Thoracic aorta (tissue), 2 donors: Measurements from ENCODE around the gene OR6Q1. TPM values are rescaled to one million over a fixed set of nuclear protein-coding genes. Genes with fewer than 3 reads are reported as not detected.

ENCODE experiments used
- ATAC-seq: fragments of 150-250 bp; one replicate; pipeline ENCODE4 v1.8.0; 2017; ENCODE audit warnings: low read depth; ENCODE audit not compliant: insufficient number of reproducible peaks, low FRiP score
- DNase-seq: peaks from one replicate; pipeline ENCODE4 v3.0.0-alpha.2; 2020; ENCODE audit warnings: low spot score
- H3K27ac ChIP-seq, 2 donors: fragments of 200-600 bp; sonication (generic); 1 replicate in 1 of 2; 2 replicates in 1 of 2; pipeline ENCODE4 v1.5.1; 2016; ENCODE audit warnings: mild to moderate bottlenecking in 2 of 2, moderate library complexity in 2 of 2
- H3K27me3 ChIP-seq: fragments of 200-600 bp; sonication (generic); replicated peaks from 2 replicates; pipeline ENCODE4 v1.6.0; 2016; ENCODE audit warnings: mild to moderate bottlenecking; ENCODE audit not compliant: insufficient read depth
- H3K36me3 ChIP-seq: fragments of 200-600 bp; sonication (generic); one replicate; pipeline ENCODE4 v1.5.1; 2016
- H3K4me1 ChIP-seq, 2 donors: fragments of 200-600 bp; sonication (generic); 1 replicate in 1 of 2; 2 replicates in 1 of 2; pipeline versions ENCODE4 v1.5.1 to v1.6.0; 2016; ENCODE audit warnings: low read depth in 2 of 2, mild to moderate bottlenecking in 1 of 2; ENCODE audit not compliant: control insufficient read depth in 1 of 2
- H3K4me3 ChIP-seq: fragments of 200-600 bp; sonication (generic); 2 replicates; pipeline ENCODE4 v1.5.1; 2016; ENCODE audit warnings: mild to moderate bottlenecking
- H3K9me3 ChIP-seq: fragments of 200-600 bp; sonication (generic); 2 replicates; pipeline ENCODE4 v1.5.1; 2016
- total RNA-seq, 2 donors: library from RNA; depleted of rRNA; stranded (reverse); fragments of >200 nt; gene quantifications; one replicate each; pipeline versions ENCODE4 v1.1.0 to v1.2.3, GENCODE V29; 2016
- TF ChIP-seq, protein P1 (sequence below): fragments of 200-600 bp; sonication (generic); IDR thresholded peaks from one replicate; pipeline ENCODE4 v1.5.1; 2019; ENCODE audit warnings: antibody characterized with exemption

Gene OR6Q1
- total RNA-seq, 2 donors from 2014 or later: not detected

DNA sequence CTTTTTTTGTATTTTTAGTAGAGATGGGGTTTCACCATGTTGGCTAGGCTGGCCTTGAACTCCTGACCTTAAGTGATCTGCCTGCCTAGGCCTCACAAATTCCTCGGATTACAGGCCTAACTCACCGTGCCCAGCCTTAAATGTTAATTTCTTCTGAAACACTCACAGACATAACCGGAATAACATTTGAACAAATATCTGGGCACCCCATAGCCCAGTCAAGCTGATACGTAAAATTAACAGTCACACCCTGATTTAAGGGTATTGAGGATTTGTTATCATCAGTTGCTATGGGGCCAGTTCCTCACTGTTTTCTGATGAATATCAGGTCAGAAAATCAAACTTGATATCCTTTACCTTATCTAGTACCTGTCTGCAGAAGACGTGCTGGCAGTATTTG, 30.1 kb upstream of the OR6Q1 start:
- no peaks in the 10 kb centered on the region for H3K36me3 ChIP-seq
- no peak for ATAC-seq
- TF ChIP-seq, protein P1, sequence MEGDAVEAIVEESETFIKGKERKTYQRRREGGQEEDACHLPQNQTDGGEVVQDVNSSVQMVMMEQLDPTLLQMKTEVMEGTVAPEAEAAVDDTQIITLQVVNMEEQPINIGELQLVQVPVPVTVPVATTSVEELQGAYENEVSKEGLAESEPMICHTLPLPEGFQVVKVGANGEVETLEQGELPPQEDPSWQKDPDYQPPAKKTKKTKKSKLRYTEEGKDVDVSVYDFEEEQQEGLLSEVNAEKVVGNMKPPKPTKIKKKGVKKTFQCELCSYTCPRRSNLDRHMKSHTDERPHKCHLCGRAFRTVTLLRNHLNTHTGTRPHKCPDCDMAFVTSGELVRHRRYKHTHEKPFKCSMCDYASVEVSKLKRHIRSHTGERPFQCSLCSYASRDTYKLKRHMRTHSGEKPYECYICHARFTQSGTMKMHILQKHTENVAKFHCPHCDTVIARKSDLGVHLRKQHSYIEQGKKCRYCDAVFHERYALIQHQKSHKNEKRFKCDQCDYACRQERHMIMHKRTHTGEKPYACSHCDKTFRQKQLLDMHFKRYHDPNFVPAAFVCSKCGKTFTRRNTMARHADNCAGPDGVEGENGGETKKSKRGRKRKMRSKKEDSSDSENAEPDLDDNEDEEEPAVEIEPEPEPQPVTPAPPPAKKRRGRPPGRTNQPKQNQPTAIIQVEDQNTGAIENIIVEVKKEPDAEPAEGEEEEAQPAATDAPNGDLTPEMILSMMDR: no peak
- no peak for DNase-seq
- no peak overlapping the region for H3K4me3 ChIP-seq
- no peaks in the 10 kb centered on the region for H3K9me3 ChIP-seq
- no peaks in the 10 kb centered on the region for H3K4me1 ChIP-seq
- H3K27ac ChIP-seq: no peak overlapping the region
- H3K27me3 ChIP-seq: no peaks in the 10 kb centered on the region

DNA sequence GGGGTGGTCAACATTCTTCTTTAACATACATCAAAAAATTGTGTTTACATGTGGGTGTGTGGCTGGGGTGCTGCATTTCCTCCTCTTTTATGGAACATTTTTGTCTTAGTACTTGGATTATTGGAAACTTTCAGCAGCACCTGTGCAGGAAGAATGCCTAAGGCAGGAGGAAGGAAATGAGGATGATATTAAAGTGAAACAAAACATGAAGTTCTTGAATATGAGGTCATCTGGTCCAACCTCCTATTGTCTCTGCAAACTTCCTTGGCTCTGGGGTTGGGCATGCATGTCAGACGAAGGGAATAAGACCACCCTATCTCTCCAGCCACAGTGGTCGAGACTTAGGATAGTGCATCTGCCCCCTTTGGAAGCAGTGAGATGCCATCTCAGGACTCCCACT, 27.7 kb upstream of the OR6Q1 start:
- H3K27me3 ChIP-seq: no peaks in the 10 kb centered on the region
- H3K36me3 ChIP-seq: no peaks in the 10 kb centered on the region
- ATAC-seq: no peak
- H3K9me3 ChIP-seq: no peaks in the 10 kb centered on the region
- TF ChIP-seq, protein P1: no peak
- DNase-seq: no peak
- no peaks in the 10 kb centered on the region for H3K4me1 ChIP-seq
- H3K27ac ChIP-seq: no peak overlapping the region
- no peak overlapping the region for H3K4me3 ChIP-seq

DNA sequence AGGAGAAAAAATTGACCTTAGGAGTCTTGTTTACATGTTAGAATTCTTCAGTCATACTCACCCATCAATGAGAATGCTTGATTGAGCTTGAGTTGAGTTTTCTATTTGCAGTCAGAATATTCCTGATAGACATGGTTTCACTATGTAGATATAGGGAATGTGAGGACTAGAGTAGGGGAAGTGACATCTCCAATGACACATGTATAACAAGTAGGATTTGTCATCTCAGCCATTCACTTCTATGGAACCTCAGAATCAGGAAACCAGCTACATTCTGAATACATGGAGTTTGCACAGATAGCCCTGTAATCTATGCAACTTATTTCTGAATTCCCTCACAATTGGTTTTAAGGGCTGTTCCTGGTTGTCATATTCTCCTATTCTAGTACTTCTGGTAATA, 27.2 kb upstream of the OR6Q1 start:
- ATAC-seq: no peak
- no peak for DNase-seq
- Histone ChIP-seq H3K9me3 (no peaks in the 10 kb centered on the region), H3K27ac (no peak overlapping the region), H3K27me3 (no peaks in the 10 kb centered on the region), H3K4me3 (no peak overlapping the region), H3K4me1 (no peaks in the 10 kb centered on the region), H3K36me3 (no peaks in the 10 kb centered on the region)
- TF ChIP-seq, protein P1: no peak

DNA sequence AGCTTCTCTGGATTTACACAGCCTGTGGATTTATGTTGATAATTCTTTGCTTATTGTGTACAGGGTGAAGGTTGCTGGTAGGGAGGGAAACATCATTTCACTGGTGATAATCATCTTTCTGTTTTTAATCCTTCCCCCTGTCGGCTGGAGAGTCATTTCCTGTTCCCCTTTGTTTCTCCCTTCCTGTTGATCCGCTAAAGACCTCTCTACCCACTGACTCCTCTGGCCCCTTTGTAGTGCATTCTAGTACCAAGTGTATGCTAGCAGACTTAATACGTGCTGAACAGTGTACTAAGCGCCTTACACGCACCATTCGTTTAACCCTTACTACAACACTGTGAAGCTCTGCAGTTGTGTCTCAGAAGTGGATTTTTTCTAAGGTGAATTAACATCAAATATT, 26.1 kb upstream of the OR6Q1 start:
- Histone ChIP-seq H3K27ac (no peak overlapping the region), H3K4me1 (no peaks in the 10 kb centered on the region), H3K9me3 (no peaks in the 10 kb centered on the region), H3K27me3 (no peaks in the 10 kb centered on the region), H3K36me3 (no peaks in the 10 kb centered on the region), H3K4me3 (no peak overlapping the region)
- TF ChIP-seq, protein P1: no peak
- DNase-seq: no peak
- ATAC-seq: no peak

DNA sequence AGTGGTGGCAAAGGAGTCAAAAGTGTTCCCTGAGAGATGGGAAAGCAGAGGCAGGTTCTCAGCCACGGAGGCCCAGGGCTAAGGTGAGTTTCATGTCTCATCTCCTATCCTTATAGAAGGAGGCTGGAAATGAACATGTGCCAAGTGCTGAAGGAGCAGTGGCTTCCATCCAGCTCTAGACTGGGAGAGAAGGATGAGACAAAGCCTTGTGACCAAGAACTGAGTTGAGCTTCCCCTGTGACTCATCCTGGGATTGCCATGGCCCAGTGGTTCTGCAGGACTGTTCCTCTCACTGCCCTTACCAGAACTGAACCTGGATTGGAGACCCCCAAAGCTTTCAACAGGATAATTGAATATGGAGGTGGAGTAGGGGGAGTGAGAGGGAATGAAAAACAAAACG, 23.8 kb upstream of the OR6Q1 start:
- TF ChIP-seq, protein P1: no peak
- Histone ChIP-seq H3K36me3 (no peaks in the 10 kb centered on the region), H3K9me3 (no peaks in the 10 kb centered on the region), H3K27me3 (no peaks in the 10 kb centered on the region), H3K4me3 (no peak overlapping the region), H3K27ac (no peak overlapping the region), H3K4me1 (no peaks in the 10 kb centered on the region)
- ATAC-seq: no peak
- no peak for DNase-seq
